CD4-positive, CD25-positive, alpha-beta regulatory T cell (primary cell): ENCODE measurements around the gene RIN3. TPM values are rescaled to one million over a fixed set of nuclear protein-coding genes. Genes with fewer than 3 reads are reported as not detected.

ENCODE experiments used
- ATAC-seq, 2 donors: fragments of 150-1000 bp; cut with Tn5 transposase; one replicate each; pipeline ENCODE4 v1.10.0; 2021; ENCODE audit warnings: low read depth in 2 of 2, moderate number of reproducible peaks in 2 of 2, moderate library complexity in 1 of 2
- DNase-seq, 3 donors: peaks; one replicate each; pipeline versions ENCODE4 v3.0.0 to v3.0.0-alpha.2; 2012 to 2022; ENCODE audit warnings: mixed read lengths in 1 of 3
- H3K27ac ChIP-seq: one replicate; pipeline ENCODE4 v1.7.0; 2013; ENCODE audit warnings: mild to moderate bottlenecking, low read length; ENCODE audit not compliant: insufficient read depth, poor library complexity, severe bottlenecking
- H3K27me3 ChIP-seq: one replicate; pipeline ENCODE4 v1.7.0; 2013; ENCODE audit warnings: low read length; ENCODE audit not compliant: control insufficient read depth, insufficient read depth
- H3K36me3 ChIP-seq: one replicate; pipeline ENCODE4 v1.7.0; 2013; ENCODE audit warnings: mild to moderate bottlenecking, low read length, moderate library complexity; ENCODE audit not compliant: control insufficient read depth, insufficient read depth
- H3K4me1 ChIP-seq: 2 replicates; pipeline ENCODE4 v1.7.0; 2013; ENCODE audit warnings: mild to moderate bottlenecking, low read length; ENCODE audit not compliant: insufficient read depth, control insufficient read depth, poor library complexity, severe bottlenecking
- H3K4me3 ChIP-seq: one replicate; pipeline ENCODE4 v1.7.0; 2013; ENCODE audit warnings: low read depth, mild to moderate bottlenecking, low read length, moderate library complexity
- H3K9me3 ChIP-seq, 2 experiments: 1 replicate in 1 of 2; 2 replicates in 1 of 2; pipeline ENCODE4 v1.7.0; 2013; ENCODE audit warnings: low read length in 2 of 2, mild to moderate bottlenecking in 1 of 2, moderate library complexity in 1 of 2; ENCODE audit not compliant: control insufficient read depth in 2 of 2
- H3K27ac Mint-ChIP-seq, 3 donors: one replicate each; pipeline ENCODE4 v1.8.0; 2020 to 2022; ENCODE audit warnings: mild to moderate bottlenecking in 3 of 3, mixed read lengths in 3 of 3, moderate library complexity in 2 of 3
- H3K27me3 Mint-ChIP-seq: one replicate; pipeline ENCODE4 v1.8.0; 2022; ENCODE audit warnings: mild to moderate bottlenecking, mixed read lengths
- H3K36me3 Mint-ChIP-seq: one replicate; pipeline ENCODE4 v1.8.0; 2020; ENCODE audit warnings: mixed read lengths
- H3K4me1 Mint-ChIP-seq, 4 donors: one replicate each; pipeline ENCODE4 v1.8.0; 2020 to 2022; ENCODE audit warnings: mixed read lengths in 4 of 4, mild to moderate bottlenecking in 1 of 4
- H3K4me3 Mint-ChIP-seq, 4 donors: one replicate each; pipeline ENCODE4 v1.8.0; 2020 to 2022; ENCODE audit warnings: mild to moderate bottlenecking in 4 of 4, mixed read lengths in 4 of 4, moderate library complexity in 3 of 4
- H3K9me3 Mint-ChIP-seq, 7 donors: one replicate each; pipeline ENCODE4 v1.8.0; 2020 to 2022; ENCODE audit warnings: mixed read lengths in 7 of 7, mild to moderate bottlenecking in 3 of 7, moderate library complexity in 2 of 7
- polyA plus RNA-seq, 4 donors: library from polyadenylated mRNA; unstranded; fragments of 300-500 nt; fragmentation: Illumina TruSeq; gene quantifications; one replicate each; pipeline ENCODE4 v1.2.3, GENCODE V29; 2021
- total RNA-seq: library from RNA; stranded (reverse); gene quantifications from one replicate; pipeline ENCODE4 v1.2.3, GENCODE V29; 2022

RIN3 gene
- total and polyA plus RNA-seq, 5 donors from 2014 or later = 21.0 to 120 (median 25.0) TPM

DNA sequence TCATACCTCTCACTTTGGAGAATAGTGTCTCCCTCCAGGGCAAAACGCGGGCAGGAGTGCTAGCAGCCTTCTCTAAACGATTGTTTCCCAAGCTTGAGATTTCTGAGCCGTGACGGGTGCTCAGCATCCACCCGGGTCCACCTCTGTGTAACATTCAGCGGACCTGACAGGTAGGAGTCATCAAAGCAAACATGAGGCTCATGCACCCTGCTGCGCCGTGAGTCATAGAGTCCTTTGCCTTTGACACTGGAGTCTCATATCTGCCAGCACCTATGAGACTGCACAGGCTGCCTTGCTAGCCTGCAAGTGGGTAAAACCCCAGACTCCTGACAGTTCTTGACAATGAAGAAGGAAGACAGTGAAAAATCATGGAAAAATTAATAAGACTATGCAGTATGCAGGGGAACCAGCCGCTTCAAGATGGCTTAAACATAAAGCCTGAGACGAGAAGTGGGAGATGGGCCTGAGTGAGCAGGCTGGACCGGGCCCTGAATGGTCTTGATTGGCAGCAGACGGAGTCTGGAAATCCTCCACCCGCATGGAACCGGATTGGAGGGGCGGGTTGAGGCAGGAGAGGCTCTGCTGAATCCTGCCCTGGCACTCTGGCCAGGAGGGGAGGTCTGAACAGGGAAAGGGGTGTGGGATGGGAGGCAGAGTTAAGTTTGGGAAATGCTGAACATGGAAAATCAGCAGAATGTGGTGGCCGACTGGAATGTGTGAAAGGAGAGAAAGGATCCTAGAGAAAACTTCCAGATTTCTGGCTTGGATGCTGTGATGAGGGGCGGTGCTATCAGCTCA, 180.6 kb downstream of the RIN3 start:
- peaks cover 26% of the 10 kb centered on the region for H3K27me3 Mint-ChIP-seq
- Histone ChIP-seq H3K36me3 (peaks cover 6% of the 10 kb centered on the region), H3K4me3 (no peak overlapping the region), H3K27me3 (peaks cover 3% of the 10 kb centered on the region), H3K4me1 (peaks cover 14% of the 10 kb centered on the region), H3K9me3 (no peaks in the 10 kb centered on the region), H3K27ac (no peak overlapping the region)
- no peak overlapping the region for H3K4me3 Mint-ChIP-seq
- peak overlapping the region; percentile 45 to 77 (median 70) for H3K27ac Mint-ChIP-seq
- peaks cover 0 to 37% (median 17%) of the 10 kb centered on the region in 4 donors for H3K4me1 Mint-ChIP-seq
- peaks cover 0 to 2% (median 0%) of the 10 kb centered on the region in 7 donors for H3K9me3 Mint-ChIP-seq
- DNase-seq = no peak
- peak; percentile 35 to 36 for ATAC-seq
- H3K36me3 Mint-ChIP-seq = no peaks in the 10 kb centered on the region

DNA sequence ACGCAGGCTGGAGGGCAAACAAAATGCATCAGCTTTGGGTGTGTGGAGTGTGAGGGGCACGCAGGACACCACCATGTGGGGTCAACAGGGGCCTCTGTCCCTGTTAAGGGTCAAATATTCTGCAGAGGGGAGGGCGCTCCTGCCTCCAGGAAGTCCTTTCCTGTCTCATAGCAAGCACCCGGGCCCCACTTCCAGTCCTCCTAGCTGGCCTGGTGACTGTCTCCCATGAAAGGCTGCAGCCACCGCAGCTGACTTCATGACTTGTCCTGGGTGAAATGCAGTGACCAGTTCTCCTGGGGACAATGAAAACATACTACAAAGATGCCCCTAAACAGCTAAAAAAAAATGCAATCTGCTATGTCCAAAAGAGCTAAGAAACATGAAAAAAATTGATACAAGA, 181.2 kb downstream of the RIN3 start:
- Mint-ChIP-seq H3K4me1 (peaks cover 0 to 37% (median 17%) of the 10 kb centered on the region in 4 donors), H3K36me3 (no peaks in the 10 kb centered on the region), H3K4me3 (peak overlapping the region in 1 of 4 donors; percentile 43), H3K27me3 (peaks cover 32% of the 10 kb centered on the region), H3K9me3 (peaks cover 0 to 2% (median 0%) of the 10 kb centered on the region in 7 donors), H3K27ac (peak overlapping the region; percentile 28 to 70 (median 45))
- ATAC-seq (no peak), DNase-seq (no peak)
- peaks cover 3% of the 10 kb centered on the region for H3K27me3 ChIP-seq
- H3K4me3 ChIP-seq = no peak overlapping the region
- no peaks in the 10 kb centered on the region for H3K9me3 ChIP-seq
- no peak overlapping the region for H3K27ac ChIP-seq
- peaks cover 14% of the 10 kb centered on the region for H3K4me1 ChIP-seq
- peaks cover 5% of the 10 kb centered on the region for H3K36me3 ChIP-seq

DNA sequence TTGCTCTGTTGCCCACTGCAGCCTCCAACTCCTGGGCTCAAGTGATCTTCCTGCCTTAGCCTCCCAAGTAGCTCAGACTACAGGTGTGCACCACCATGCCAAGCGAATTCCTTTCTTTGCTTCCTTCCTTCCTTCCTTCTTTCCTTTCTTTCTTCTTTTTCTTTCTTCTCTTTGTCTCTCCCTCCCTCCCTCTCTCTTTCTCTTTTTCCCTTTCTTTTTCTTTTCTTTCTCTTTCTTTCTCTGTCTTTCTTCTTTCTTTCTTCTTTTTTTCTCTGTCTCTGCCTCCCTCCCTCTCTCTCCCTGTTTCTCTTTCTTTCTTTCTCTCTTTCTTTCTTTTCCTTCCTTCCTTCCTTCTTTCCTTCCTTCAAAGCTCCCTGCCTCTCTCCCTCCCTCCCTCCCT, 182.0 kb downstream of the RIN3 start:
- no peak overlapping the region for H3K4me3 Mint-ChIP-seq
- Histone ChIP-seq H3K4me1 (peaks cover 14% of the 10 kb centered on the region), H3K36me3 (no peaks in the 10 kb centered on the region), H3K4me3 (no peak overlapping the region), H3K27ac (no peak overlapping the region), H3K9me3 (no peaks in the 10 kb centered on the region), H3K27me3 (peaks cover 3% of the 10 kb centered on the region)
- H3K4me1 Mint-ChIP-seq = peaks cover 0 to 35% (median 17%) of the 10 kb centered on the region in 4 donors
- DNase-seq (no peak), ATAC-seq (no peak)
- H3K27me3 Mint-ChIP-seq = peaks cover 35% of the 10 kb centered on the region
- no peak overlapping the region for H3K27ac Mint-ChIP-seq
- peaks cover 0 to 2% (median 0%) of the 10 kb centered on the region in 7 donors for H3K9me3 Mint-ChIP-seq
- H3K36me3 Mint-ChIP-seq = no peaks in the 10 kb centered on the region

DNA sequence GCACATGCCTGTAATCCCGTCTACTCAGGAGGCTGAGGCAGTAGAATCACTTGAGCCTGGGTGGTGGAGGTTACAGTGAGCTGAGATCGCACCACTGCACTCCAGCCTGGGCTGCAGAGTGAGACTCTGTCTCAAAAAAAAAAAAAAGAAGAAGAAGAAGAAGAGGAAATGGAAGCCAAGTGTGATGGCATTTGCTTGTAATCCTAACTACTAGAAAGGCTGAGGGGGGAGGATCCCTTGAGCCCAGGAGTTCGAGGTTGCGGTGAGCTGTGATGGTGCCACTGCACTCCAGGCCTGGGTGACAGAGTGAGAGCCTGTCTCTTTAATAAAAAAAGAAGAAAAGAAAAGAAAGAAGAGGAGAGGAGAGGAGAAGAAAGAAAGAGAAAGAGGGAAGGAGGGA, 182.8 kb downstream of the RIN3 start:
- DNase-seq (no peak), ATAC-seq (no peak)
- H3K27me3 ChIP-seq = peaks cover 3% of the 10 kb centered on the region
- H3K27me3 Mint-ChIP-seq = peaks cover 40% of the 10 kb centered on the region
- no peak overlapping the region for H3K27ac ChIP-seq
- H3K4me1 ChIP-seq = peaks cover 14% of the 10 kb centered on the region
- no peak overlapping the region for H3K4me3 ChIP-seq
- no peak overlapping the region for H3K27ac Mint-ChIP-seq
- H3K36me3 Mint-ChIP-seq = no peaks in the 10 kb centered on the region
- peaks cover 0 to 2% (median 0%) of the 10 kb centered on the region in 7 donors for H3K9me3 Mint-ChIP-seq
- H3K4me3 Mint-ChIP-seq = no peak overlapping the region
- H3K9me3 ChIP-seq = no peaks in the 10 kb centered on the region
- peaks cover 0 to 35% (median 17%) of the 10 kb centered on the region in 4 donors for H3K4me1 Mint-ChIP-seq
- H3K36me3 ChIP-seq = no peaks in the 10 kb centered on the region

DNA sequence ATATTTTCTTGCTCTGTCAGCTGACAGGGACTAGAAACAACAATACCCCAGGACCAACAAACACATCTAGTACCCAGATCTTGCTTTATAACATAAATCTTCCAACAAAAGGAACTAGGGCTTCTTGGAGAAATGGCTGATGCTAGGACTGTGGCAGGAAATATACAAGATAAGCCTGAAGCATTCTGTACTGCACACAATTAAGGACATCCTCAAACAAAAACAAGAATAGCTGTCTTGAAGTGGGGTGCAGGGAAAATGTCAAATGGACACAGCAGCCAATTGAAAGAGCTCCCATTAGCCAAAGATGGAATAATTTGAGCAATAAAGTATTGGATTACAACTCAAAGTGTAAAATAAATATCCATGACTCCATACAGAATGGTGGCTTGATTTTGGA, 184.8 kb downstream of the RIN3 start:
- Histone ChIP-seq H3K4me3 (no peak overlapping the region), H3K27me3 (peaks cover 3% of the 10 kb centered on the region), H3K9me3 (no peaks in the 10 kb centered on the region), H3K4me1 (peaks cover 3% of the 10 kb centered on the region), H3K36me3 (no peaks in the 10 kb centered on the region), H3K27ac (no peak overlapping the region)
- no peak overlapping the region for H3K4me3 Mint-ChIP-seq
- H3K4me1 Mint-ChIP-seq = peaks cover 0 to 23% (median 14%) of the 10 kb centered on the region in 4 donors
- peaks cover 0 to 2% (median 0%) of the 10 kb centered on the region in 7 donors for H3K9me3 Mint-ChIP-seq
- no peak overlapping the region for H3K27ac Mint-ChIP-seq
- ATAC-seq (no peak), DNase-seq (no peak)
- peaks cover 2% of the 10 kb centered on the region for H3K36me3 Mint-ChIP-seq
- H3K27me3 Mint-ChIP-seq = peaks cover 40% of the 10 kb centered on the region

DNA sequence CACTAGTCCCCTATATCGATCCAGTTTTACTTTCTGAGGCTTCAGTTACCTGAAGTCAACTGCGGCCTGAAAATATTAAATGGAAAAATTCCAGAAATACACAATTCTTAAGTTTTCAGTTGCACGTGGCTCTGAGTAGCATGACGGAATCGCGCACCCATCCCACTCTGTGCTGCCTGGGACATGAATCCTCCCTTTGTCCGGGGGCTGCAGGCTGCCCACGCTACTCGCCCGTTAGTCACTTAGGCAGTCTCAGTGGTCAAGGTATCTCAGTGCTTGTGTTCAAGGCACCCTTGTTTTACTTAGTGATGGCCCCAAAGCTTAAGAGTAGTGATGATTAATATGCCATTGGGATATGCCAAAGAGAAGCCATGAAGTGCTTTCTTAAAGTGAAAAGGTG, 188.2 kb downstream of the RIN3 start:
- H3K4me3 ChIP-seq = no peak overlapping the region
- H3K36me3 ChIP-seq = no peaks in the 10 kb centered on the region
- no peak overlapping the region for H3K4me3 Mint-ChIP-seq
- no peak overlapping the region for H3K27ac ChIP-seq
- H3K27me3 Mint-ChIP-seq = peaks cover 23% of the 10 kb centered on the region
- H3K9me3 Mint-ChIP-seq = no peaks in the 10 kb centered on the region
- H3K27ac Mint-ChIP-seq = no peak overlapping the region
- no peaks in the 10 kb centered on the region for H3K9me3 ChIP-seq
- H3K4me1 Mint-ChIP-seq = peaks cover 0 to 3% (median 1%) of the 10 kb centered on the region in 4 donors
- ATAC-seq (no peak), DNase-seq (no peak)
- no peaks in the 10 kb centered on the region for H3K4me1 ChIP-seq
- peaks cover 3% of the 10 kb centered on the region for H3K27me3 ChIP-seq
- peaks cover 16% of the 10 kb centered on the region for H3K36me3 Mint-ChIP-seq

DNA sequence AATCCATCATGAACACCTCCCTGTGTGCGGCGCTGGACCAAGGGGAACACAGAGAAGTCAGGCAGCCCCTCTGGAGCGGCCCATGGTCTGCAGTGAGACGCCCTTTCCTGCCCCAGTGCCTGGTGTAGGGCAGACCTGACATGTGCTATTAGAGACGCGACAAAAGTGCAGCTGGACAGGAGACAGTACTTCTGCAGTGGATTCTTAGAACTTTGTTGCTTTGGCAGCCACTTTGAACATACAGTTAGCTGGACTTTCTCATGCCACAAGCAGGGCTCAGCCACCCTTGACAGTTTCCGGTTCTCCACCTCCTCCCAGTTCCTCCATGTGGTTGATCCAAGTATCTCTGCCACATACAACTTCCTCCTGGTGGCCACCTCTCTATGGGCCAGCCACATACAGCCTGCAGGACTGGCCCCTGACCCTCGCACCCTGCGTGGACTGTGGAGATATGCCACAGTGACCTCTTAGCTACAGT, 188.9 kb downstream of the RIN3 start:
- Mint-ChIP-seq H3K36me3 (peaks cover 19% of the 10 kb centered on the region), H3K4me1 (no peaks in the 10 kb centered on the region), H3K9me3 (no peaks in the 10 kb centered on the region), H3K27ac (no peak overlapping the region), H3K27me3 (peaks cover 18% of the 10 kb centered on the region), H3K4me3 (no peak overlapping the region)
- no peak for DNase-seq
- no peaks in the 10 kb centered on the region for H3K36me3 ChIP-seq
- H3K4me1 ChIP-seq = no peaks in the 10 kb centered on the region
- no peaks in the 10 kb centered on the region for H3K27me3 ChIP-seq
- H3K9me3 ChIP-seq = no peaks in the 10 kb centered on the region
- H3K4me3 ChIP-seq = no peak overlapping the region
- no peak overlapping the region for H3K27ac ChIP-seq
- peak in 1 of 2 donors; percentile 19 for ATAC-seq

DNA sequence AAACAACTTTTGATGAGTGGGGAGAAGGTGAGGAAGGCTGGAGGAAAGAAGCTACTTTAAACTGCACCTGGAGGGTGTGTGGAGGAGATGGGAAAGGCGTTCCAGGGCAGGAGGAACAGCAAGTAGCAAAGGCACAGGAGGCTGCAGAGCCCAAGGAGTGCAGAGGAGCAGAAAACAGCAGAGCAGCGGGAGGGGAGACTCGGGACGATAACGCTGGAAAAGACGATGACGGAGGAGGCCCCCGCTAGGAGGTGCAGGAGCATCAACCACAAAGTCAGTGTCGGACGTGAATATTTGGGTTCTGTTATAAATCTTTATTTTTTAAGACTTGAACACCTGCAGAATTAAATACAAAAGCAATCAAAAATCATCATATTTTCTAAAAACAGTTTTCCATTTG, 189.9 kb downstream of the RIN3 start:
- no peak overlapping the region for H3K27ac Mint-ChIP-seq
- H3K36me3 Mint-ChIP-seq = peaks cover 19% of the 10 kb centered on the region
- Histone ChIP-seq H3K27me3 (no peaks in the 10 kb centered on the region), H3K4me3 (no peak overlapping the region), H3K9me3 (no peaks in the 10 kb centered on the region), H3K27ac (no peak overlapping the region), H3K4me1 (no peaks in the 10 kb centered on the region), H3K36me3 (no peaks in the 10 kb centered on the region)
- H3K27me3 Mint-ChIP-seq = peaks cover 18% of the 10 kb centered on the region
- DNase-seq = no peak
- H3K4me3 Mint-ChIP-seq = no peak overlapping the region
- no peaks in the 10 kb centered on the region for H3K9me3 Mint-ChIP-seq
- H3K4me1 Mint-ChIP-seq = no peaks in the 10 kb centered on the region
- no peak for ATAC-seq
